Measurements from ENCODE around the gene DNAJB11.
A peak's percentile ranks its signal among the peaks of the same experiment; 100 is the strongest.

The DNAJB11 gene

GRCh38 chr3:186598108-186598784 lies 27.7 kb downstream of the DNAJB11 start:
- DNase-seq: no peak

GRCh38 chr3:186598794-186599141 lies 28.2 kb downstream of the DNAJB11 start:
- DNase-seq: no peak

GRCh38 chr3:186599142-186599784 lies 28.7 kb downstream of the DNAJB11 start:
- no peak for DNase-seq

GRCh38 chr3:186599785-186600166 lies 29.3 kb downstream of the DNAJB11 start:
- DNase-seq: no peak

- no peak for DNase-seq
These were observed 30.4 kb downstream of the DNAJB11 start for GRCh38 chr3:186600896-186601295.

GRCh38 chr3:186603159-186603558 lies 32.6 kb downstream of the DNAJB11 start:
- no peak for DNase-seq

- DNase-seq: no peak
These were observed 34.6 kb downstream of the DNAJB11 start for GRCh38 chr3:186605078-186605477.

- DNase-seq: no peak
These were observed 35.3 kb downstream of the DNAJB11 start for GRCh38 chr3:186605561-186606545.

GRCh38 chr3:186608624-186609215 lies 38.2 kb downstream of the DNAJB11 start:
- no peak for DNase-seq

- DNase-seq: no peak
These were observed 38.8 kb downstream of the DNAJB11 start for GRCh38 chr3:186609247-186609868.

- DNase-seq: no peak
These were observed 41.5 kb downstream of the DNAJB11 start for GRCh38 chr3:186612065-186612464.

- DNase-seq: no peak
These were observed 42.5 kb downstream of the DNAJB11 start, which contains the start of gene AHSG for GRCh38 chr3:186612721-186613636. Gene AHSG (plus strand): TSS chr3:186613060. CDS start chr3:186613142, 82 bp downstream.

- no peak for DNase-seq
These were observed 43.2 kb downstream of the DNAJB11 start for GRCh38 chr3:186613637-186614265.

GRCh38 chr3:186614266-186614596 lies 43.7 kb downstream of the DNAJB11 start:
- DNase-seq: no peak

- peak; percentile 76 for DNase-seq
These were observed 44.3 kb downstream of the DNAJB11 start for GRCh38 chr3:186614597-186615483.

GRCh38 chr3:186616299-186616617 lies 45.7 kb downstream of the DNAJB11 start:
- no peak for DNase-seq

- DNase-seq: peak; percentile 36
These were observed 46.8 kb downstream of the DNAJB11 start for GRCh38 chr3:186617036-186617946.

GRCh38 chr3:186618318-186618938 lies 47.9 kb downstream of the DNAJB11 start:
- DNase-seq: no peak

GRCh38 chr3:186619787-186620212 lies 49.3 kb downstream of the DNAJB11 start:
- DNase-seq: no peak

Data from NCI-H345 (cell line).